GM18861 (cell line): Measurements from ENCODE around the gene MTHFSD.
"Not testable (repeated sequence)": the region's sequence is repeated elsewhere in the genome, so short reads cannot be mapped to it uniquely, and the experiment has no call there.

Source experiments
- ATAC-seq: cut with Tn5 transposase; IDR thresholded peaks from one replicate; pipeline ENCODE4 v1.9.1; 2021; ENCODE audit not compliant: unreplicated experiment

Gene MTHFSD, protein sequence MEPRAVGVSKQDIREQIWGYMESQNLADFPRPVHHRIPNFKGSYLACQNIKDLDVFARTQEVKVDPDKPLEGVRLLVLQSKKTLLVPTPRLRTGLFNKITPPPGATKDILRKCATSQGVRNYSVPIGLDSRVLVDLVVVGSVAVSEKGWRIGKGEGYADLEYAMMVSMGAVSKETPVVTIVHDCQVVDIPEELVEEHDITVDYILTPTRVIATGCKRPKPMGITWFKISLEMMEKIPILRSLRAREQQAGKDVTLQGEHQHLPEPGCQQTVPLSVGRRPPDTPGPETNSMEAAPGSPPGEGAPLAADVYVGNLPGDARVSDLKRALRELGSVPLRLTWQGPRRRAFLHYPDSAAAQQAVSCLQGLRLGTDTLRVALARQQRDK

DNA sequence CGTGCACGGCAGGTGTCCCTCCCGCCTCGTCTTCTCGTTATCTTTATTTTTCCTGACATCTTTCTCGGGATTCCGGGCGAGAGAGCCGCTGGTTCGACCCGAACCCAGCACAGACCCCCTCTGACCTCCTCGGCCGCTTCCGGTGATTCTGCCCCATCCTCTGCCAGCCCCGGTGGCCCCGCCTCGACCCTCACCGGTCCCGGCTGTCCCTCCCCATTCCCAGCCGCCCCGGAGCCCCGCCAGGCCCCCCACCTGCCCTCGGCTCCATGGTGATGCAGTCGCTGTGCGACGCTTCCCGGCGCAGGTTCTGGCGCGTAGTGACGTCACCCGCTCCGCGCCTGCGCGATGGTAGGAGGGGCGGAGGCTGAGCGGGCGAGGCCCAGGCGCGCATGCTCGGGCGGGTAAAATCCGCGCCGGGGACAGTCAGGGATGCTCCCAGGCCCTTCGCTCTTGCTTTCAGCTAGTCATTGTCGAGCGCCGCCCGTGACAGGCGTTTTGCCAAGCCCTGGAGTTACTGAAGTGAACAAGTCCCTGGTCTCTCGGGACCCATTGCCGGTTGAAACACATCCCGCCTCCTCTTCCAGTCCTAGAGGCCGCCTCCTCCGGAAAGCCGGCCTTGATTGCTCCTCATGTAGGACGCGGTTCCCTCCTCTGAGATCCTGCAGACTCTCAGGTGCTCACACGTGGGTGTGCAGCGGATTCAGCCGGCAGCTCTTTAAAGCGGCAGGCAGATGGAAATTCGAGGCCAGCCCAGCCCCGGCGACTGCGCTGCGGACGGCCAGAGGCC, at the start of gene MTHFSD:
TSS of gene MTHFSD (minus strand) at position 319 of the 787 bp plus-strand sequence. CDS start at position 268, 51 bp downstream.
- ATAC-seq = peak; percentile 87

DNA sequence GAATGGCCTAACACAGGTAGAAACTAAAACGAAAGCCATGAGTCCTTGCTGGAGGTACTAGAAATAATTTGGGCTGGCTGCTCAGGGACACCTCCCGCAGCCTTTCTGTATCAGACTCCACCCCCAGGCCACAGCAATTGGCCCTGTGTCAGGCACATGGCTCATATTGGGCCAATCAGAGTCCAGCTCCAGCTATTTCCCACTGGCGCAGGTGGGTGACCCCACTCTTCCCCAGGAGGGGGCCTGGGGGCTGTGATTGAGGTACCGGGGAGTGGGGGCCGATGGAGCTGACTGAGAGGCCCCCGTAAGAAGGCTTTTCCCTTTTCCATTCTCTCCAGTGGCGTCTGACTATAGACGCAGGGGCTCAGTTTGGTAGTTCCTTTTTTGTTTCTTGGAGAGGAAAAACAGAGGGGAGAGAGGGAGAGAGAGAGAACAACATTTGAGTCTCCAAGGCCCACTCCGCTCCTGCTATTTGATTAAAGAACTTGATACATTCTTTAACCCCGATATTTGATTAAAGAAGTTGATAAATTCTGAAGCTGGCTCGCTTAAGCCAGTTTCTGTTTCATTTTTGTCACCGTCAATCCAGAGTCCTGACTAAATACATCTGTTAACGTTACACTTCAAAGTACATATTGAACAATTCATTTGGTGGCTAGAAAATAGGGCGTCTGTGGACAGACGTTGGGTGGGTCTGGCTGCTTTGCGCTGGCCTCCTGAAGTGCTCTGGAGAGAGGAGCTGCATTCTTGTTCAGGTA, 49.6 kb upstream of the MTHFSD start:
- ATAC-seq = peak; percentile 62

DNA sequence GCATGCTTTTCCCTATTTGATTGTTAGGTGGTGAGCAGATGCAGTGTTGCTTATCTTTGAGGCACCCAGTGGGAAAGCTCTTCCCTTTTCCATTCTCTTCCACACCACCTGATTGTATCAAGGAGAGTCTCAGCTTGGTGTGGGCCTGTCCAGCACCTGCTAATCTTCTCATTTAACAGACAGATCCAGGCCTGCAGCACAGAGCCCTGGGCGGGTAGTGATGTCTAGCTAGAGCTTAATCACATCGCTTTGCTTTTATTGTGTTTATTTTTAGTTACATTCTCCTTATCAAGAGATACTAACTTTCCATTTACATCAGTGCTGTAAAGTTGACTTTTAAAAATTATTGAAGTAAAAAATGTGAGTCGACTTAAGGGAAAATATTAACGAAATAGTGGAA, 47.5 kb upstream of the MTHFSD start:
- no peak for ATAC-seq

DNA sequence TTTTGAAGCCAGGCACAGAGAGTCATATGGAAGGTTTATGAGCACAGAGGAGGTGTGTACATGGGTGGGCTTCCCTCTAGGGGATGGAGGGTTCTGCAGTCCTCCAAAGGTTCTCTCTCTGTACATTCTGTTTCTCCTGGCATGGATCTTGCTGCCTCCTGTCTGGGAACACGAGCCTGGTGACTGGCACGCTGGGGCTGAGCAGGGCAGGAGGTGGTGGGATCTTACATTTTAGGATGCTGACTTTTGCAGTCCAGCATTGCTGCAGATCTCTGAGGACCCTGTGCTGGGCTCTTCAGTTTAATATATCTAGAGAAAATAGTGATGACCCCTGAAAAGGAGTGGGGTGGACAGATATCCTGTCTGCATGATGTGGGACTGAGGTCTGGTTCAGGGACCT, 46.3 kb upstream of the MTHFSD start:
- no peak for ATAC-seq

DNA sequence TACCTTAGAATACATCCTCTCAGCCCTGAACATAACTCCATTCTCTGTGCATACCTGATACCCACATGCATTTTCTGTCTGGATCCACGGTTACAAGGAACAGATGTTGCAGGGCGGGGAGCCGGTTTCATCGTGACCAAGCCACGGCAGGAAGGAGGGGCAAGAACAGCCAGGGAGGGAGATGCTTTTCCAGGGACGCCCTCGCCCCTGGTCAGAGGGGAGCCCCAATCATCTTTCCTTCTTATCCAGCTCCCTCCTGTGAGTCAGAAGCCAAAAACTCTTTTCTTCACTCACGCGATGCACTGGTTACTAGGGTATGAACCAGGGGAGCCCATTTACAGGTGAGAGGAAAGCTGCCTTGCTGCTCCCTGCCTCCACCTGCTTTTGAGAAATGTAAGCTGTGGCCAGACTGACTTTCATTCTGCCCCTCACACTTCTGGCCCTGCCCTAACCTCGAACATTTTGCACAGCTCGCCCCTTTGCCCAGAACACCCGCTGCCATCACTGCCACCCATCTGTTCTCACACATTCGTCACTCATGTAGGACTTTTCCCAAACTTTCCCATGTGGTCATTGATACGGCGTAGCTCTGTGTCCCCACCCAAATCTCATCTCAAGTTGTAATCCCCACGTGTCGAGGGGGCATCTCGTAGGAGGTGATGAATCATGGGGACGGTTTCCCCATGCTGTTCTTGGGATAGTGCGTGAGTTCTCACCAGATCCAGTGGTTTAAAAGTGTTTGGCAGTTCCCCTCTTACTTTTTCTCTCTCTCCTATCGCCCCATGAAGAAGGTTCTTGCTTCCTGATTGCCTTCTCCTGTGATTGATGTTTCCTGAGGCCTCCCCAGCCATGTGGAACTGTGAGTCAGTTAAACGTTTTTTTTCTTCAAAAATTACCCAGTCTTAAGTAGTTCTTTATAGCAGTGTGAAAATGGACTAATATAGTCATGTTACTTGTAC, 43.9 kb upstream of the MTHFSD start:
- no peak for ATAC-seq

DNA sequence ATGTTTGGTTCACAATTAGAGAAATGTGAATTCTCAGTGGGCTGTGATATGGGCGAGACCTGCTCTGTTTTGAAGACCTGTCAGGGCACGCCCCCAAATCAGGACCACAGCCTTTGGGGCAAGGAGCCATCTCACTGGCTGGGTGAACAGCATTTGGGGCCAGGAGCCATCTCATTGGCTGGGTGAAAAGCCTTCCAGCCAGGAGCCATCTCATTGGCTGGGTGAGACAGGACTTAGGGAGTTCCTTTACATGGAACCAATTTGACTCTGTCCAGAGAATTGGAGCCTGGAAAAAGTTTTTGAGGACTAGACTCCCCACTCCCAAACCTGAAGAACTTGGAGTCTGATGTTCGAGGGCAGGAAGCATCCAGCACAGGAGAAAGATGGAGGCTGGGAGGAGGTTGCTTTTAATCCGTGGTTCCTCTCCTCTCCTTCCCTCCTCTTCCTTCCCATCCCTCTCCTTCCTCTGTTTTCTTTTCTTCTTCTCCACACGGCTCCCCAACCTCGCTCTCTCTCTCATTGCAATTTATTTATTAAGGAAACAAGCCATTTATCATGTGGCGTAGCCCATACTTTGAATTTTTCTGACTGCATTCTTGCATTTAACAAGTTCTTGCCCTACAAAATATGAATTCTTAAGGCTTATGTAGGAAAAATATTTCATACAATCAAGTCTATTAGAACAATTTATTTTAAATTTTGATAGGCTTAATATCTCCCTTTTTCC, 43.0 kb upstream of the MTHFSD start:
- ATAC-seq = no peak

DNA sequence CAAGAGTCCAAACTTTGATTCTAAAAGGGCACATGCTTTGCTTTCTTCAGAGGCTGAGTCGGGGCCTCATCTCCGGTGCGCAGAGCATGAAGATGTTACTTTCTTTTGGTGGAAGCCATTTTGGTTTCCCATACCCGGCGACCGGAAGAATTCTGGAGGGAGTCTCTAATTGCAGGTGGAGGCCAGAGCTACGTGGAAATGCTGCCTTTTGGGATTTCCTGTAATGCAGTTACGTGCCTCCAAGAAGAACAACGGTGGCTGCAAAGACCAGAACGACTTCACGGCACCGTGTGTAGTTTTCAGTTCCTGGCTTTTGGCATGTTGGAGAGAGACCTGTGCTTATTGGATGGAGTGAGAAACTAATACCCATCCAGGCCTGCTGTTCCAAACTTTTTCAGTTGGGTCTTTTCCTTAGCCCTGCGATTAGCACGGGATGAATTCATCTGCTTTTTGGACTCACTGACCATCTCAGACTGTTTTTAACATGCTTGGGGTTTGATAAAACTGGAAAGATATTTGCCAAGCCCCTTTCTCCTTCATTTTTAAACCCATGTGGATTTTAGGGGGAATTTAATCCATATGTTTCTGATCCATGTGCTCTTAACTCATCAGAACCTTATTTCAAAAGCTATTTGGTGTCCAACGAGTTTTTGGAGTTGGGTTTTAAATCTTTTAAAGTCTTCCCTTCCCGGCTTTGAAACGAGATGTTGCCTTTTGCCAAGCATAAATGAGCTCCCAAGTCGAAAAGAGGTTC, 42.3 kb upstream of the MTHFSD start:
- no peak for ATAC-seq

DNA sequence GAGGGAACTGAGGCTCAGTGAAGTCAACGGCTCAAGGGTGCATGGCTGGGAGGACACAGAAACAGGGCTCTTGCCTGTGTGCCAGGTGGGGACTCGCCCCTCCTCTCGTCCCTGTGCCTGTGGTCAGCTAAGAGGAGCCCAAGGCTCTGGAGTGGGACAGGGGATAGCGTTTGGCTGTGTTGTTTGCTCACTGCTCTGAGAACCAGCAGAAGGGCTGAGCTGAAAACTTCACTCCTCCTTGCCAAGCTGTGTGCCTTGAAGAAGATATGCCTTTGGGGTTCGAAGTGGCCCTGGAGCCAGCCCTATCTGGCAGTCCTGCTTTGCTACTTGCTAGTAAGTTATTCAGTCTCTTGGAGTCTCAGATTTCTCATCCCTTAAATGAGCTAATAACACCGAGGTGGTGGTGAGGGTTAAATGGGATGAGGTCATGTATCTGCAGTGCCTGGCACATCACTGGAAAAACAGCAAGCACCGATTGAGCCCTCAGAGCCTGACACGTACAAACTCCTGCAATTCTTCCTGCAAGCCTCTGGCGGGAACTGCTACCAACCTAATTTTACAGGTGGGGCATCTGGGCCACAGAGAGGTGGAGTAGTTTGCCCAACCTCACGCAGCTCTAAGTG, 41.1 kb upstream of the MTHFSD start:
- ATAC-seq = no peak

DNA sequence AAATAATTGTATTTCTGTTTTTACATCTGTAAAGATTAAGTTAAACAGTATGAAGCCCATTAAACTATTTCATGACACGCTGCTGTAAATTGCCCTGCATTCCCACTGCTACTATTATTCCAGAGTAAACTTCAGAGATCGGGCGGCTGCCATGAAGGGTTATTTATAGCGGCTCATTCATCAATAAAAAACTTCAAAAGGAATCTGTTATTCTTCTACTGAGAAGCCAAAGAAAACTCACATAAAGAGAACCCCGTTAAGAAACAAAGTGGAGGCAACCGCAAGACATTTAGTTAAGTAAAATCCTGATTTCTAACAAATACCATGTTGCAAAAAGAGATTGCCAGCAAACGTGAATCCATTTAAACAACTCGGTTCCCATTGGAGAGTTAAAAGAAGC, 39.7 kb upstream of the MTHFSD start:
- no peak for ATAC-seq

DNA sequence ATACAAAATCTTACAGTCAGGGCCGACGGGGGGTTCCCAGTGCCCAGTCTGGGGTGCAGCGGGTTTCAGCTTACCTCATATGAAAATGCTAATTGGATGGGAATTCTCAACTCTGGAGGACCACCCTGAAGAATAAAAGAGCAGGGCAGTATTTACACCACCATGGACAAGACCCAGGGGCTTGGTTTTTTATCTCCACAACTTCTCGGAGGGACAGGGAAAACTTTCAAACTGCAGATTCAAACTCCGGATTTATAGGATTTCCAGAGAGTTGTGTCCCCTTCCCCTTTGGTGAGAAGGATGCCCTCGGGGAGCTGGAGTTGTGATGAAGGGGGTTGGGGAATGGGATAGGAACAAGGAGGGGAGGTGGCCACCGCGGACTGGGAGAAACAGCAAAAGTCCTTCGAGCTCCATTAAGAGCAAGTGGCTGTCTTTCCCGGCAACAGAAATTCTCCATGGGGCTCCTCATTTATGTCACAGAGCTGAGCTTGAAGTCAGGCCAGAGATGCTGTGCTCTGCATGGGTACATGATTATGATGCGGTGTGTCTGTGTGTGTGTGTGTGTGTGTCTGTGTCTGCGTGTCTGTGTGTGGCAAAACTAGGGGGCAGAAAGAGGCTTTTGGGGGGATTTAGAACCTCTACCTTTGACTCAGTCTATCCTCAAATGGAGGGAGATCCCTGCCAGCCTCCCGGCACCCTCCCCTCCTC, 39.0 kb upstream of the MTHFSD start:
- ATAC-seq = no peak

DNA sequence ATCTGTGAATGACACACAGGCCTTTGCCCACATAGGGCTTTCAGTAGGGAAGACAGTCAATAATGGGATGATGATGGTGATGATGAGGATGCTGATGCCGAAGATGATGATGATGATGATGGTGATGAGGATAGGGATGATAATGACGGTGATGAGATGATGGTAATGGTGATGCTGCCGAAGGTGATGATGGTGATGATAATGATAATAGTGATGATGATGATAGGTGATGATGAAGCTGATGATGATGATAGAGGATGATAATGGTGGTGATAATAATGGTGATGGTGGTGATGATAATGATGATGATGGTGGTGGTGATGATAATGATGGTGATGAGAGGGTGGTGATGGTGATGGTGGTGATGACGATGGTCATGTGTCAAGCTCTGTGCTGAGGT, 36.2 kb upstream of the MTHFSD start:
- no peak for ATAC-seq

DNA sequence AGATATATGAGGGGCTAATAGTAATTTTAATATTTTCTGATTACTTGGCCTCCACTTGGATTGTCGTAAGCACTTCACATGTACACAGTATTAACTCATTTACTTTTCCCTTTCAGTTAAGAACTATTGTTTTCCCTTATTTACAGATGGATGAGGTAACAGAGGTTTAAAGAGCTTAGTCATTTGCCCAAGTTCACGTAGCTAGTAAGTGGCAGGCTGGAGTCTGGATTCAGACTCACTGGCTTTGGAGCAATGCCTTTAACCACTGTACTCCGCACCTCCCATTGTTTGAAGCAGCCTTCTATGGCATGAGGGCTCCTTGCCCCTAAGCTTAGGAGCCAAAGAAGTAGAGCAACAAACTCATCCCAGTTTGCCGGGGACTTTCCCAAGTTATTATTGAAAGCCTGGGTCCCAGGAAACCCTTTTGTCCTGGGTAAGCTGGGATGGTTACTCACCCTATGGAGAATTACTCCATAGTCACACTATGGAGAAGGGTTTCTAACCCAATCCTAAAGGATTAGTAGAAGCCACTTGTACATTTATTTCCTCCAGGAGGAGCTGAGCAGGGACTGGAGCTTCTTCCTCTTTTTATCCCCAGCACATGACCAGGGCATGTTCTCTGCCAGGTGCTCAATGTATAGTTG, 35.6 kb upstream of the MTHFSD start:
- ATAC-seq = no peak

DNA sequence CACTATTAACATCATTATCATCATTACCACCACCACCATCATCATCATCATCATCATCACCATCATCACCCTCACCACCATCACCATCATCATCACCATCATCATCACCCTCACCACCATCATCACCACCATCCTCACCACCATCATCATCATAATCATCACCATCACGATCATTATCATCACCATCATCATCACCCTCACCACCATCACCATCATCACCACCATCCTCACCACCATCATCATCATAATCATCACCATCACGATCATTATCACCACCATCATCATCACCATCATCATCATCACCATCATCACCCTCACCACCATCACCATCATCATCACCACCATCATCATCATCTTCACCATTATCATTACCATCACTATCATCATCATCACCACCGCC, 32.9 kb upstream of the MTHFSD start:
- ATAC-seq = not testable (repeated sequence)

DNA sequence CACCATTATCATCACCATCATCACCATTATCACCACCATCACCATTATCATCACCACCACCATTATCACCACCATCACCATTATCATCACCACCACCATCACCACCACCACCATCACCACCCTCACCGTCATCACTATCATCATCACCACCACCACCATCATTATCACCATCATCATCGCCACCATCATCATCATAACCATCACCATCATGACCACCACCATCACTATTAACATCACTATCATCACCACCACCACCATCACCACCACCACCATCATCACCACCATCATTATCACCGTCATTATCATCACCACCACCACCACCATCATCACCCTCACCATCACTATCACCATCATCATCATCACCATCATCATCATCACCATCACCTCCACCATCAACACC, 32.5 kb upstream of the MTHFSD start:
- ATAC-seq = no peak

DNA sequence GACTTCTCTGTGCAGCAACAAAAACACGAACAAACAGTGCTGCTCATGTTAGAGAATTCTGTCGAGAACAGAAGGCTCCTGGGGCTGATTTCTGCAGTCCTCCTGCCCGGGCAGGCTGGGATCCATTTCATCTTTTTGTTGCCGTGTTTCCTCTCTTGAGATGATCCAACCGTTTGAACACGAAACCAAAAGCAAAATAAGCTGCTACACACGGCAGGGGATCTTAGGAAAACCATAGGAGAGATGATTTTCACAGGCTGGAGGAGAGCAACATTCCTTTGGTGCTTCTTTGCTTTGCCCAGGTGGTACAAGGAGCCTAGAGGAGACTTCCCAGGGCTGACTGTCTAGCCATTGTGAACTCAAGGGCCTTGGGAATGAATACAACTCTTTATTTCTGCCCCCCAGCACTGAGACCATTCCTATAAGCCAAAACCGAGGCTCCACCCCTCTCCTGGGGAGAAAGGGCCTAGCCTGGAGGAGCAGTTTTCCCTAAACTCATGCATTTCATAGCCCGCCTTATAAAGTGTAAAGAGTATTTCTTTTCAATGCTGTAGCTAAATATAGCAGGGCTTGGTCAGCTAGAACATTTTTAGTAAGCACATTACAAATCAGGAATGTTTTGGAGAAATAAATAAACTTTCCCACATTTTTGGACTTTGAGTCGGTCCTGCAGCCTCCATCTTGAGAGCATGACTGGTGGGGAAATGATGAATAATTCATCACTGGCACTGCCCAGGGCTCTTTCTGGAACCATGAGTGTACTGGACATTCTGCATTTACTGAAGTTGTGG, 31.0 kb upstream of the MTHFSD start:
- ATAC-seq = no peak
